GM21723 (cell line): ENCODE measurements around the gene PARVG.

Experiments
- ATAC-seq: cut with Tn5 transposase; IDR thresholded peaks from one replicate; pipeline ENCODE4 v1.9.1; 2021; ENCODE audit warnings: mild to moderate bottlenecking, moderate library complexity; ENCODE audit not compliant: unreplicated experiment

PARVG gene

DNA sequence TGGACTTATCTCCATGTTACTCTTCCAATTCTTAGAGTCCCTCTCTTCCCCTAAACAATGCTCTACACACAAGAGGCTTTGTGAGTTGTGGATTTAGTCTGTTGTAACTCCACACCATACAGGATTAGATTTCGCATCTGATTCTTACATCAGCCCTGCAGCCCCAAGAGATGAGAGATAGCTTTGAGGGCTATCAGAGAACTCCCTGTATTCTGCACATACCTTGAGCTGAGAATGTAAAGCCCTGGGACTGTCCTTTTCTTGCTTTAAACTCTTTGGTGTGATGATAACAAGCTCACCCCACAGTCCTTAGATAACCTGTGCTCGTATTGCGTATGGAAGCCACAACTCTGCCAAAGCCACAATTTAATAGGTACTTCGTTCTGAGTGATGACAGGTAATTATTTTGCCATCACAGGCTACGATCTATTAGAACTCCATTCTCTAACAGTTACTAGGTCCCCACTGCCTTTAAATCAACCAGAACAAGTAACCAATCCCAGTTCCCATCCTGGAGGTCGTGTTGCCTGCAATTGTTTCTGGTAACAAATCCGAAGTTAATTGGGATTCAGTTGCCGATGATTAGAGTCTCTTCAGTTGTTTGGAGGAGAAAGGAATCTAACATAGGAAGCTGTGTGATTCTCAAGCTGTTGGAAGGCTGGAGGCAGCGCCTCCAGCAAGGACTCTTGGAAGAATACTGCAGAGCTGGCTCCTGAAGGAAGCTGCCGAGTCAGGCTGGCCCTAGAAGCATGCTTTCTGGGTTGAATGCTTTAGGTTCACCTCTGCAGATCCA is 1.3 kb upstream of the PARVG start:
- no peak for ATAC-seq

DNA sequence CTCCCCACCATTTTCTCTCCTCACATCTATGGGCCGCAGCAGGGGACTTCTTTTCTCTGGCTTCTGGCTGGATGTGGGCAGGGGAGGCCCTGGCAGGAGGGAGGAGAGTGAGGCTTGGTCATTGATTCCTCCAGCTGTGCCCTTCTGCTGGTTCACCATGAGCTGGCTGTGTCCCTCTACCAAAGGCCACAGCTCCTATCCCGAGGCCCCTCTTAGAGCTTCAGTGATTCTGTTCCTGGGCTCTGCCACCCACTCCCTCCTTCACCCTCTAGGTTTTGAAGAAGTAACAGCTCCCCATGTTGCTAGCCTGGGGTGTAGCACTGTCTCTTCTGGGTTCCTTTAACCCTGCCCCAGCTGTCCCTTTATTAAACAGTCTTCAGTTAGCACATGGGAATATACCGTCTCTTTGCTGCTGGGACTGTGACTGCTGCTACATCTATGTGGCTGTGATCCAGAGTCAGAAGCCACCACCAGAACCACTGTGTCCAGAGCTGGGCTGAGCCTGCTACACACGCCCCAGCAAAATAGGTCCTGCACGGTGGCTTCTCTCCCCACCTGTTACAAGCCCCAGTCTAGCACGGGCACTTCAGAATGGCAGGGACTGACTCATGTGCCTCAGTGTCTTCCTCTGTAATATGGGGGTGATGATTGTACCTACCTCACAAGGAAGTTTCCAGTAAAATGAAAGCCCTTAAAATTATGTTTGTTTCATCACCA is 578 bp upstream of the PARVG start:
- ATAC-seq, result no peak

DNA sequence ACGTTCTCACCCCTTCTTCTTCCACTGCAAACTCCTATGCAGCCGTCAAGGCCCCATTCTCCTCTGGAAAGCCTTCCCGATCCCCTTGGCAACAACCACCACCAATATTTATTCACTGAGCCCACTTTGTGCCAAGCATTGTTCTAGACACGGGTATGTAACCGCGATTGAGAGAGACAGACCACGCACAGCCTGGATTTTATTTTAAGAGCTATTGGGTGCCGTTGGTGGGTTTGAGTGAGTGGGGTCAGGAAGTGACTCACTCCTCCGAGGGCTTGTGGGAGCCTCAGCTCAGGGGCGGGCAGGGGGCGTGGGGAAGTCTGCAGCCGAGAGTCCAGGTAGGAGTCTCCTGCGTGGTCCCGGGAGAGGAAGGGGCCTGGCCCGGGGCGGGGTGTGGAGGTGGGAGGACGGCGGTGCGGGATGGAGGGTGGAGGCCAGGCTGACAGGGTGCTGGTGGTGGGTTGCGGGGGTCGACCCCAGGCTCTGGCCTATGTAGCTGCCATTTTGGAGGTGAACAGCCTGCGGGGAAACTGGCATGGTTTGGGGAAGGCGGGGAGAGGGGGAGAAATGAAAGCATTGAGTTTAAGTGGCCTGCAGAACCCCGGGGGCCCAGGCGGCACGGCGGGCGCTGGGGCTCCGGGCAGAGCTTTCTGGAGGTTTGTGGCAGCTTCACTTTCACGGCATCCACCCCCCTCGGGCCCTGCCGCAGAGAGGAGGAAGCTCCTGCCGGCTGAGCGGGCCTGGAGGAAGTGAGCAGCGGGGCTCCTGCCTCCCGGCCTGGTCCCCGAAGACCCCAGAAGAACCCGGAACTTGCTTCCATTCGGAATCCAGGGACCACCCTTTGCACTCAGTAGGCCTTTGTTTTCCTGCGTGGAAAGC is 547 bp downstream of the PARVG start:
- ATAC-seq, result no peak

DNA sequence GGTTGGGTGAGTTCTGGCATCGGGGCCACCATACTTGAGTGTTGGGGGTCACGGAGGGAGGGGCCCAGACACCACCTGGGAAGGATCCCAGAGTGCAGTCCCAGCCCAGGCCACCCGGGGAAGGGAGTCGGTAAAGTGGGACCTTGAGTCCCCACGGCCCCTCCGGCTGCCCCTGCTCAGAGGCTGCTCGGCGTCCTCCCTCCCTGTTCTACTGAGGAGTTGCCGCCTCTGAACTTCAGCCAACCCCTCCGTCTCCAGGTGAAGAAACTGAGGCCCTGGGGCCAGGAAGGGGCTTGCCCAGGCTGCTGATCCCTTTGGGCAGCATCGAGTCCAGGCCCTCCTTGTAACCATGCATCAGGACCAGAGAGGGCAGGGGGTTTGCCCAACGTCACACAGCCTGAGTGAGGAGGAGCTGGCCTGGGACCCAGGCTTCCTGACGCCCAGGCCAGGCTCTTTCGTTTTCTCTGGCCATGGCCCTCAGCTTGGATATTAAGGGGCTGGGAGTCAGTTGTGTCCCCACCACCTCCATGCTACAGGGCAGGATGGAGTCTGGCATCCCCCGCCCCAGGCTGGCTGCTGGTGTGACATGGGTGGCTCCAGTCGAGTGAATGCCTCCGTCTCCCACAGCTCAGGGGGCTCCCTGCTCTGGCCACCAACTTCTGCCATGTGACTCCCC is 1.3 kb downstream of the PARVG start:
- ATAC-seq, result no peak

DNA sequence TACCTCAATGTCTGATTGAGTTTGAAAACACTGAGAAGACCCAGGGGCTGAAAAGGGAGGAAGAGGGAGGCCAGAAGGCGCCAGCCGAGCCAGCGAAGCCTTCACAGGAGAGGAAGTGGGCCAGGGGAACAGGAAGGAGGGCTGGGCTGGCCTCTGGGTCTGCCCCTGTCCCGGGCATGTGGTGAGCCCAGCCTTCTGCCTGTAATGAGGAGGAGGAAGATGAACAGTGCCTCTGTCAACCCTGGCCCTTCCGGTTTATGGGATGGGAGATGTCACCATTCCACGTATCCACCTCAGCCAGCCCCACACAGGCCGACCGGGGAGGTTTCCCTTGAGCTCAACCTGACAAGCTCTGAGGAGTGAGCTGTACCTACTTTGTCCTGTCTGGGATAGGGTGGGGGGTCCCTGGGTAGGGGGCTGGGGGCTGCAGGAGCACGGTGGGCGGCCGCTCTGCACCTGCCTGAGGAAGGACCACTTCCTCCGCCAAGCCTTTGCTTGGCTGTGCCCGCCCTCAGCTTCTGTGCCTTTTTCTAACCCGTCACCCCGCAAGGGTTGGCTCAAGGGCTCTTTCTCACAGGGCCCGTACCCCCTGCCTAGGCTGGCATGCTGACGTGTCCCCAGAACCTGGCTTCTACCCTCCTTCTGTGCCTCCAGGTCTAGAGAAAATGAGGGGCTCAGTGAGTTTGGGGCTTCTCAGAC is 2.0 kb downstream of the PARVG start:
- ATAC-seq, result no peak

DNA sequence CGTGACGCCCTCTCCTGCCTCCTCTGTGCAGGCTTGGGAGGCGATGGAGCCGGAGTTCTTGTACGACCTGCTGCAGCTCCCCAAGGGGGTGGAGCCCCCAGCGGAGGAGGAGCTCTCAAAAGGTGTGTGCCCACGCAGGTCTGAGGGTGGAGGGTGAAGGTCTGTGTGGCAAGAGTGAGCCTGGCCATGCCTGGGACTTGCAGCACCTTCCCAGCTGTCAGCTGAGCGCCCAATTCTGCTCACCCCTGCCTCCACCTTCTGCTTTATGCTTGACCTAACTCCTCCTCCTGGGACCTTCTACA is 2.5 kb downstream of the PARVG start:
- no peak for ATAC-seq

DNA sequence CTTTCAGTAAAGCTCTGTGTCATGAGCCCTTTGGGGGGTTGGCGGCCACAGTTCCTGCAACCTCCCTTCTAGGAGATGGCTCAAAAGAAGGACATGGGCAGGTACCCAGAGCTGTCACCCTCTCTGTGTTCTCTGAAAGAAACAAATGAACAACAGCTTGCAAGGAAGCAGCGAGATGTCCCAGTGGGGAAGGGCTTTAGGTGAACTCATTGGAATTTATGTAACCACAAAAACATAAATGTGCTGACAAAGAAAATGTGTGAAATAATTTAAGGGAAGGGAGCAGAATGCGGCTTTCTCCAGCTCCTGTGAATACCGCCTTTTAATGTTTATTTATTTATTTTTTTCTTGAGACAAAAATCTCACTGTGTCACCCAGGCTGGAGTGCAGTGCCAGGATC is 3.3 kb downstream of the PARVG start:
- ATAC-seq, result no peak

DNA sequence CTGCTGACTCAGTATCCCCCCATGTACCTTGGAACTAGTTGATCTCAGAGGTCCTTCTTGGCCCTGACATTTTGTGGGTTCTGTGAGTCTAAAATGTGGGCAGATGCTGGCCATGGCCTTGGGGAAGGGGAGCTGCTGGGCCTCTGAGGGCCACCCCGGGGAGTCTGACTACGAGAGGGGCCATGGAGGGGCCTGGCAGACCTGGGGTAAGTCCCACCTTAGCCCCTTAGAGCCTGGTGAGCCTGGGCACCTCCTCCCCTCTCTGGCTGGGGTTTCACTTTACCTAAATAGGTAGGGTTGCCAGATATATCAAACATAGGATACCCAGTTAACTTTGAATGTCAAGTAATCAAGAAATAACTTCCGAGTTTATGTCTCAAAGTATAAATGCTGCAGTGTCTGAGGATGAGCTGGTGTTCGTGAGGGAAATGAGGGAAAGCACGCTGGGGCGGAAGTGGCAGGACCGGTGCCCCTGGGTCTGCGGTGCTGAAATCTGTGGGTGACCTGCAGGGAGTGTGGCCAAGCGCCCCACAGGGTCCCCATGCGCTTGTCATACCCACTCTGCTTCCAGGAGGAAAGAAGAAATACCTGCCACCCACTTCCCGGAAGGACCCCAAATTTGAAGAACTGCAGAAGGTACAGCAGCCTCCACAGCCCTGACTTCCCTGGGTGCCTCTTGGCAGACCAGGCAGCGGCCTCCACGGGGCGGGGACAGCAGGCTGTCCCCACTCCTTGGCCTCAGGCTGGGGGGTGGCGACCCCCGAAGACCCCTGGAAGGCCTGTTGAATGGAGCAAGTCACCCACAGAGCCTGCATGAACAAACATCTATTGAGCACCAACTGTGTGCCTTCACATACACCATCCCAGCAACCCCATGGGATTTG is 4.8 kb downstream of the PARVG start:
- ATAC-seq, result no peak

DNA sequence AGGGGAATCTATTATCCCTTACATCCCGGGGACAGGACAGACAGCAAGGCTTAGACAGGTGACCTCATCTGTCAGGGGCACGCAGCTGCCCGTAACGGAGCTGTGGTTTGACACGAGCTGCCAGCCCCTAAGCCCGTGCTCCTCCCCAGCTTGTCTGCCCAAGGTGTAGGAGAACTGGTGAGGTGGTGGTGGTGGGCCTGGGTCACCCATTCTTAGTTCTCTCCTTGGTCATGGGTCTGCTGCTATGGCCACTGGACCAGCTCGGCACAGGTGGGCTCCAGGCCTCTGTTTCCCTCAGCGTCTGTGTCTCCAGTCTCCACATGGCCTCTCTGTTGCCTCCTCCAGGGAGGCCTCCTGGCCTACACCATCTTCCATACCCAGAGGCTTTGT is 5.4 kb downstream of the PARVG start:
- no peak for ATAC-seq

DNA sequence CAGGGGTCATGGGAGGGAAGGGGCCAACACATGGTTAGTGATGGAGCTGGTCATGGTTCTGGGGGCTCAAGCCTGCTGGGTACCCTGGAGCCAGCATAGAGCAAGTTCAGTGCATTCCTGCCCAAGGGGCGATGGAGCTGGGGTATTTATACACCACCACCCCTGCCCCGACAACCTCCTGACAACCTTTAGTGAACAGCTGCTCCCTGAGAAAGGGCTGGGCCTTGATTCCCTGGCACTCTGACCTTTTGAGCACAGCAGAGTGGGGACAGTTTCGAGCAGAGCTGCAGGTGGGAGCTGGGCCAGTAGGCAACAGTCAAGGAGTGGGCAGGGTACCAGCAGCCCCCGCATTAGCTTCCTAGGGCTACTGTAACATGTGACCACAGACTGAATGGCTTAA is 6.0 kb downstream of the PARVG start:
- no peak for ATAC-seq

DNA sequence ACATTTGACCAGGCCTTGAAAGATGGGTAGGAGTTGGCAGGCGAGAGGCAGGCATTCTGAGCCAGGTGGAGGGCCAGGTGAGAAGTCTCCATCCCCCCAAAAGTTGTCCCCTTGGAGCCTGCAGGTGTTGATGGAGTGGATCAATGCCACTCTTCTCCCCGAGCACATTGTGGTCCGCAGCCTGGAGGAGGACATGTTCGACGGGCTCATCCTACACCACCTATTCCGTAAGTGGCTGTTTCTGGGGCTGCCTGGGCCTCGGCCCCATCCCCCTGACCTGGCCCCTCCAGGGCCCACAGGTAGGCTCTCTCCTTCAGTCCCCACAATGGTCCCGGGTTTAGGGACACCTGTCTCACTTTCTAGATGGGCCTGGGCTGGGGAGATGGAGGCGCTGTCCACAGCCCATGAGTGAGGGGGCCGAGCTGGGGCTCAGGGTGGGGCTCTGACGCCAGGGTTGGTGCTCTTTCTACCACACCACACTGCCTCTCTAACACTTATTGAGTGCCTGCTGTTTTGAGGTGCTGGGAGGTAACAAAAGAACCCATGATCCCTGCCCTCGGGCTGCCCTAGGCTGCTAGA is 7.0 kb downstream of the PARVG start:
- no peak for ATAC-seq

DNA sequence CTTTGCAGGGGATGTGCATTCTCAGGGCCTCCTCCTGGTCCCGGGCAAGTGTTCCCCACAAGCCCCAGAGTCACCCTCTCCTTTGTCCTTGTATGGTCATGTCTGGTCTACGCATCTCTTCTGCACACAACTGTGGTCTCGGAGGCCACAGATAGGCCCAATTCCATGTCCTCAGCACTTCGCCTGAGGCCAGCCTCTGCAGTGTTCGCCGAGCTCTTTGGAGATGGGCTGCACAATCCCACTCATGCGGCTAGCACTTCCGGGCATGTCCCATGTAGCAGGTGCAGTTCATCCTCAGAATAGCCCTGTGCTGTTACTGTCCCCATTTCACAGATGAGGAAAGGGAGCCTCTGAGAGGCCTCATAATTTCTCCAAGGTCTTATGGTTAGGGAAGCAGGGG is 7.6 kb downstream of the PARVG start:
- no peak for ATAC-seq

DNA sequence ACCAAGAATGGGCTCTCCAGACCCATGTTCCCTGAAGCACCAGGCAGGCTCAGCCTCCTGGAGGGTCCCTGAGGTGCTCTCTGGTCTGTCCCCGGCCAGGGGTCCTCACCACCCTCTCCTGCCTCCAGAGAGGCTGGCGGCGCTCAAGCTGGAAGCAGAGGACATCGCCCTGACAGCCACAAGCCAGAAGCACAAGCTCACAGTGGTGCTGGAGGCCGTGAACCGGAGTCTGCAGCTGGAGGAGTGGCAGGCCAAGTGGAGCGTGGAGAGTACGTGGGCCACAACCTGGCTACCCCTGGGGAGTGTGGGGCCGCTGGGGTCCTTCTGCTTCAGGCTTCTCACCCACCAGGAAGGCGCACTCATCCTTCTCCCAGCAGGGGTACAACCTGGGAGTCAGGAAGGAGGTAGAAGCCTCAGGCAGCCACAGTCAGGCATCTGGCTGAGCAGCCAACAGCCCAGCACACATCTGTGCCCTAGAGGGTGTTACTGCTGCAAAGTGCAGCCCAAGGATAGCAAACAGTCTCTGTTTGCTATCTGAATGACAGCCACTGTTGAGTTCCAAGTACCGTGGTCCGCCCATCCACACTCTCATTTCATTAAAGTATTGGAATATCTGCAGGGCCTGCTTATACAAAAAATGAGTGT is 8.4 kb downstream of the PARVG start:
- no peak for ATAC-seq

DNA sequence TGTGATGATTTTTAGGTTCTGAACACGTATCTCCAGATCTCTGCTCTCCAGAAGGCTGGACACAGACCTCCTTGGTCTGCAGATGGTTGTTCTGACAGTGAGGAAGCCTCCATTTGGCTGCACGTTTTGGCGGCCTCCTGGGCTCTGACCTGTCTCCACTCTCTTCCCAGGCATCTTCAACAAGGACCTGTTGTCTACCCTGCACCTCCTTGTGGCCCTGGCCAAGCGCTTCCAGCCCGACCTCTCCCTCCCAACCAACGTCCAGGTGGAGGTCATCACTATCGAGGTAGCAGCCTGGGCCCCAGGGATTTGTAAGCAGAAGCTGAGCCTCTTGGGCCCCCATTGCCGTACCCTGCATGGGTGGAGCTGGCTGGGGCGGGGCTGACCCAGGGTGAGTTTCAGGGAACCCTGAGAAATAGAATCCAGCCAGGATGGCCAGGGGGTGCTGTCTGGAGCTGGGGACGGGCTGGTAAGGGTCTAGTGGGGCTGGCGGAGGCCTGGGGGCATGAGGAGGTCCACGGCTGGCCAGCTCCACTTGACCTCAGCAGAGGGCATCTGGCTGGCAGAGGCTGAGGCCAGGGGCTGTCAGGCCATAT is 9.8 kb downstream of the PARVG start:
- ATAC-seq, result no peak

DNA sequence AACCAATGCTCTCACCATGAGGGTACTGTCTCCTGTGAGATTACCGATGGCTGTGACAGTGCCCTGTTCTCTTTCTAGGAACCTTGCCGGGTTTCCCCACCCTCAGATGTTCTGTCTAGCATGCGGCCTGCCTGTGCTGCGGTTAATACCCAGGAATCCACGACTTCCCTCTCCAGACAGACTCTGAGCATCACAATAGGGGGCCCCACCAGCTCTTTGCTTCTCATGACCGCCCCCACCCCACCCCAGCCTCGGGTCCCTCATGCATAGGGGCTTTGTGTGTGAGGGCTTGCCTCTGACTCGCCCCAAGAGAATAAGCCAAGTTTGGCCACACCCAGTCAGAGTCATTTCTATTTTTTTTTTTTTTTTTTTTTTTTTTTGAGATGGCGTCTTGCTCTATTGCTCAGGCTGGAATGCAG is 10.3 kb downstream of the PARVG start:
- ATAC-seq, result no peak

DNA sequence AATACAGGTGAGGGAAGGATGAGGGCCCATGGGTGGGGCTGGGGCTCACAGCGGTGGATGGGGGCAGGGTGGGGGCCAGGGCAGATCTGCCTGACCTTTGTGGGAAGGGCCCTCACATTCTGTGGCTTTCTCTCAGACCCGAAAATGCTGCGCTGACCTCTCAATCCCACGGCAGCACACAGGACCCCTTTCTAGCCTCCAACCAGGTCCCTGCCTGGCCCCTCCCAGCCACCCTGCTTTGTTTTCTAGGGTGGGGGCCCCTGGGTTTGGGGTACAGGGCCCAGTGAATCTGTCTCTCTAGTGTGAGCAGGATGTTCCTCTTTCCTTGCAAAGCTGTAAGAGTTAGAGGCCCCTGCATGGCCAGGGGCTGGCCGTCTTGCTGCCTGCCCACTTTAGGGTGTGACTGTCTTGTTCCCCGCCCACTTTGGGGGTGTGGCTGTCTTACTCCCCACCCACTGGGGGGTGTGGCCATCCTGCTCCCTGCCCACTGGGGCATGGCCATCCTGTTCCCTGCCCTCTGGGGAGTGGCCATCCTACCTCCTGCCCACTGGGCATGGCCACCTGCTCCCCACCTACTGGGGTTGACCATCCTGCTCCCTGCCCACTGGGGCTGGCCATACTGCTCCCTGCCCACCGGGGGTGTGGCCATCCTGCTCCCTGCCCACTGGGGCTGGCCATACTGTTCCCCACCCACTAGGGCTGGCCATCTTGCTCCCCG is 11.5 kb downstream of the PARVG start:
- ATAC-seq, result no peak

DNA sequence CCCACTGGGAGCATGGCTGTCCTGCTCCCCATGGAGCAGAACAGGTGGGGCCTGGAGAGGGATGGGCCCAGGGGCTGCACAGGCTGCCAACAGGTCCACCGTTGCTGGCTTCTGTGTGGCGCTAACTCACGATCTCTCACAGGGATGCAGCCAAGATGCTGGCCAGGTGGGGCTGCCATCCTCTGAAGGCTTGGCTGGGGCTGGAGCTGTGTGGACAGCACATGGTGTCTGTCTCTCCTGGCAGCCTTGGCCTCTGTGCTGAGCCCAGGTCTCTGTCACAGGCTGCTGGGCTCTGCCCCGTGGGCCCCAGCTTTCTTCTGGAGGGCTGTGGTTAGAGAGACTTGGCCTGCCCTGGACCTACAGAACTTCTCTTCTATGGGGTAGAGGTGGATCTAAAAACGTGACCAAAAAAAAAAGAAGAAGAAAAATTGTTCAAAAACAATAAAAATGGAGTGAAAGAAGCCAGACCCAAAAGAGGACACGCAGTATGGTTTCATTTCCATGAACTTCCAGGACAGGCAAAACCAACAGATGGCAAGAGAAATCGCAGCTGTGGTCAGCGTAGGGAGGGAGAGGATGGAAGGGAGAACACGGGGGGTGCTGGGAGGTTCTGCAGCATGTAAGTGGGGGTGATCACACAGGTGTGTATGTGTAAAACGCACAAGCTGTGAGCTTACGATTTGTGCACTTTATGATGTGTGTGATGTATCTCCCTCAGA is 12.2 kb downstream of the PARVG start:
- ATAC-seq, result no peak
